Activated T-helper 1 cell treated with anti-CD3 and anti-CD28 coated beads, Interleukin-12 subunit alpha, Interleukin-12 subunit beta, Interleukin-2, Interleukin-4 antibody, amounts not matched to agents 30 ng/mL and 10 ng/mL and 1 ng/mL, durations not matched to agents 14 hours and 24 hours and 36 hours (primary cell): ENCODE measurements around the gene VPS35L. TPM values are rescaled to one million over a fixed set of nuclear protein-coding genes. Genes with fewer than 3 reads are reported as not detected.

Experiments
- DNase-seq: peaks from one replicate; pipeline ENCODE4 v3.0.0; 2021; ENCODE audit warnings: low spot score
- H3K27ac Mint-ChIP-seq: one replicate; pipeline ENCODE4 v1.8.0; 2021; ENCODE audit warnings: mild to moderate bottlenecking, mixed read lengths
- H3K27me3 Mint-ChIP-seq: one replicate; pipeline ENCODE4 v1.8.0; 2022; ENCODE audit warnings: mild to moderate bottlenecking, moderate library complexity, mixed read lengths; ENCODE audit not compliant: insufficient read depth
- H3K36me3 Mint-ChIP-seq: one replicate; pipeline ENCODE4 v1.8.0; 2021; ENCODE audit warnings: low read depth, mixed read lengths
- H3K4me1 Mint-ChIP-seq: one replicate; pipeline ENCODE4 v1.8.0; 2021; ENCODE audit warnings: low read depth, mixed read lengths
- H3K4me3 Mint-ChIP-seq: one replicate; pipeline ENCODE4 v1.8.0; 2021; ENCODE audit warnings: mild to moderate bottlenecking, moderate library complexity, mixed read lengths
- H3K9me3 Mint-ChIP-seq: one replicate; pipeline ENCODE4 v1.8.0; 2021; ENCODE audit warnings: mixed read lengths
- intact Hi-C: fragments of 100-400 bp; cut with micrococcal nuclease; formaldehyde crosslinking; loops from one replicate; pipeline ENCODE4 v1.15.1; 2024
- total RNA-seq: library from RNA; stranded (reverse); gene quantifications from 2 replicates; pipeline ENCODE4 v1.2.3, GENCODE V29; 2022

VPS35L gene
- total RNA-seq, 1 donor from 2014 or later = 36.2 TPM

- no peaks in the 10 kb centered on the region for H3K9me3 Mint-ChIP-seq
- no peak for DNase-seq
- H3K4me3 Mint-ChIP-seq = no peak overlapping the region
- H3K27me3 Mint-ChIP-seq = no peaks in the 10 kb centered on the region
- H3K4me1 Mint-ChIP-seq = peaks cover 25% of the 10 kb centered on the region
- intact Hi-C loops = loop anchor here (5.0 kb wide), 1 partner anchor 189 kb away; no protein-coding TSS in a partner anchor
- H3K36me3 Mint-ChIP-seq = peaks cover 29% of the 10 kb centered on the region
- H3K27ac Mint-ChIP-seq = peak overlapping the region; percentile 85
Observed at GRCh38 chr16:19698480-19699465, 143.3 kb downstream of the VPS35L start.

- DNase-seq = no peak
- intact Hi-C loops = loop anchor here (5.0 kb wide), 1 partner anchor 188 kb away; no protein-coding TSS in a partner anchor
Observed at GRCh38 chr16:19699472-19699871, 144.0 kb downstream of the VPS35L start.

GRCh38 chr16:19700319-19700781, 144.8 kb downstream of the VPS35L start:
- intact Hi-C loops = no loop called here
- H3K9me3 Mint-ChIP-seq = no peaks in the 10 kb centered on the region
- peaks cover 35% of the 10 kb centered on the region for H3K36me3 Mint-ChIP-seq
- H3K4me3 Mint-ChIP-seq = no peak overlapping the region
- H3K27ac Mint-ChIP-seq = no peak overlapping the region
- DNase-seq = no peak
- H3K4me1 Mint-ChIP-seq = peaks cover 25% of the 10 kb centered on the region
- no peaks in the 10 kb centered on the region for H3K27me3 Mint-ChIP-seq

More at GRCh38 chr16:19699472-19699871, 144.0 kb downstream of the VPS35L start:
- Mint-ChIP-seq H3K4me1 (peaks cover 25% of the 10 kb centered on the region), H3K4me3 (no peak overlapping the region), H3K27ac (no peak overlapping the region), H3K9me3 (no peaks in the 10 kb centered on the region), H3K36me3 (peaks cover 32% of the 10 kb centered on the region), H3K27me3 (no peaks in the 10 kb centered on the region)

GRCh38 chr16:19701091-19701490, 145.6 kb downstream of the VPS35L start:
- intact Hi-C loops = no loop called here
- H3K27ac Mint-ChIP-seq = no peak overlapping the region
- no peaks in the 10 kb centered on the region for H3K27me3 Mint-ChIP-seq
- peaks cover 23% of the 10 kb centered on the region for H3K4me1 Mint-ChIP-seq
- no peak overlapping the region for H3K4me3 Mint-ChIP-seq
- peaks cover 39% of the 10 kb centered on the region for H3K36me3 Mint-ChIP-seq
- no peaks in the 10 kb centered on the region for H3K9me3 Mint-ChIP-seq
- no peak for DNase-seq

GRCh38 chr16:19703172-19703889, 147.8 kb downstream of the VPS35L start:
- no peak overlapping the region for H3K27ac Mint-ChIP-seq
- peaks cover 6% of the 10 kb centered on the region for H3K4me1 Mint-ChIP-seq
- no peaks in the 10 kb centered on the region for H3K9me3 Mint-ChIP-seq
- no peak overlapping the region for H3K4me3 Mint-ChIP-seq
- DNase-seq = no peak
- no peaks in the 10 kb centered on the region for H3K27me3 Mint-ChIP-seq
- H3K36me3 Mint-ChIP-seq = peaks cover 29% of the 10 kb centered on the region
- intact Hi-C loops = no loop called here

- Mint-ChIP-seq H3K4me3 (no peak overlapping the region), H3K27ac (no peak overlapping the region), H3K36me3 (peaks cover 28% of the 10 kb centered on the region), H3K9me3 (no peaks in the 10 kb centered on the region), H3K27me3 (no peaks in the 10 kb centered on the region), H3K4me1 (no peaks in the 10 kb centered on the region)
- no peak for DNase-seq
- intact Hi-C loops = no loop called here
Observed at GRCh38 chr16:19704321-19705145, 149.0 kb downstream of the VPS35L start.

- Mint-ChIP-seq H3K4me3 (no peak overlapping the region), H3K27me3 (no peaks in the 10 kb centered on the region), H3K27ac (no peak overlapping the region), H3K36me3 (peaks cover 29% of the 10 kb centered on the region), H3K4me1 (no peaks in the 10 kb centered on the region), H3K9me3 (no peaks in the 10 kb centered on the region)
- intact Hi-C loops = no loop called here
- DNase-seq = no peak
Observed at GRCh38 chr16:19705146-19705501, 149.6 kb downstream of the VPS35L start.

- DNase-seq = no peak
- intact Hi-C loops = no loop called here
- H3K9me3 Mint-ChIP-seq = no peaks in the 10 kb centered on the region
- no peaks in the 10 kb centered on the region for H3K4me1 Mint-ChIP-seq
- H3K27me3 Mint-ChIP-seq = no peaks in the 10 kb centered on the region
- no peak overlapping the region for H3K27ac Mint-ChIP-seq
- H3K4me3 Mint-ChIP-seq = no peak overlapping the region
- peaks cover 28% of the 10 kb centered on the region for H3K36me3 Mint-ChIP-seq
Observed at GRCh38 chr16:19705843-19706242, 150.3 kb downstream of the VPS35L start.

GRCh38 chr16:19706846-19707245, 151.3 kb downstream of the VPS35L start:
- Mint-ChIP-seq H3K4me3 (no peak overlapping the region), H3K27me3 (no peaks in the 10 kb centered on the region), H3K27ac (no peak overlapping the region), H3K36me3 (peaks cover 30% of the 10 kb centered on the region), H3K9me3 (no peaks in the 10 kb centered on the region), H3K4me1 (peaks cover 6% of the 10 kb centered on the region)
- intact Hi-C loops = no loop called here
- no peak for DNase-seq

- Mint-ChIP-seq H3K27me3 (no peaks in the 10 kb centered on the region), H3K36me3 (peaks cover 26% of the 10 kb centered on the region), H3K4me1 (peaks cover 8% of the 10 kb centered on the region), H3K9me3 (no peaks in the 10 kb centered on the region), H3K4me3 (no peak overlapping the region), H3K27ac (no peak overlapping the region)
- intact Hi-C loops = no loop called here
- no peak for DNase-seq
Observed at GRCh38 chr16:19707569-19708295, 152.2 kb downstream of the VPS35L start.

GRCh38 chr16:19708296-19709205, 153.0 kb downstream of the VPS35L start:
- Mint-ChIP-seq H3K36me3 (peaks cover 25% of the 10 kb centered on the region), H3K4me1 (peaks cover 8% of the 10 kb centered on the region), H3K27ac (no peak overlapping the region), H3K9me3 (no peaks in the 10 kb centered on the region), H3K4me3 (no peak overlapping the region), H3K27me3 (no peaks in the 10 kb centered on the region)
- DNase-seq = no peak
- intact Hi-C loops = no loop called here
